GM12878 (cell line): ENCODE data around the gene CCNA2. TPM values are rescaled to one million over a fixed set of nuclear protein-coding genes. Genes with fewer than 3 reads are reported as not detected.
A peak's percentile ranks its signal among the peaks of the same experiment; 100 is the strongest.

Source experiments
- ATF7 ChIP-seq: fragments of 450-650 bp; IDR thresholded peaks from 2 replicates; pipeline ENCODE4 v1.6.1; 2016; ENCODE audit warnings: low read depth, mild to moderate bottlenecking
- BRCA1 ChIP-seq: IDR thresholded peaks from 2 replicates; pipeline ENCODE4 v1.6.1; 2011; ENCODE audit warnings: low read depth, low read length, improper control_type of control experiment
- CEBPB ChIP-seq, 2 experiments: fragments of 150-350 bp in 1 of 2; IDR thresholded peaks; 2 replicates each; pipeline ENCODE4 v1.6.1; 2012 to 2014; ENCODE audit warnings: low read depth in 2 of 2, low read length in 2 of 2, borderline replicate concordance in 1 of 2, inconsistent platforms in 1 of 2
- CREB1 ChIP-seq: IDR thresholded peaks from 2 replicates; pipeline ENCODE4 v1.6.1; 2012; ENCODE audit warnings: low read depth, mild to moderate bottlenecking, inconsistent platforms
- EP300 ChIP-seq, 2 experiments: fragments of 150-350 bp in 1 of 2; IDR thresholded peaks; 2 replicates each; pipeline ENCODE4 v1.6.1; 2011 to 2012; ENCODE audit warnings: low read depth in 2 of 2, low read length in 2 of 2, borderline replicate concordance in 1 of 2, improper control_type of control experiment in 1 of 2, inconsistent platforms in 1 of 2; ENCODE audit not compliant: control insufficient read depth in 1 of 2
- JUND ChIP-seq: IDR thresholded peaks from 2 replicates; pipeline ENCODE4 v1.6.1; 2012; ENCODE audit warnings: low read depth, mild to moderate bottlenecking, low read length, improper control_type of control experiment, moderate library complexity
- KAT2A ChIP-seq: conservative IDR thresholded peaks from 2 replicates; pipeline ENCODE4 v1.6.1; 2011; ENCODE audit warnings: low read depth, low read length; ENCODE audit not compliant: control insufficient read depth
- MTA2 ChIP-seq: fragments of 450-650 bp; IDR thresholded peaks from 2 replicates; pipeline ENCODE4 v1.6.1; 2016; ENCODE audit warnings: low read depth, mild to moderate bottlenecking, moderate library complexity
- NBN ChIP-seq: fragments of 450-650 bp; IDR thresholded peaks from 2 replicates; pipeline ENCODE4 v1.6.1; 2016
- PAX5 ChIP-seq: IDR thresholded peaks from 2 replicates; pipeline ENCODE4 v1.6.1; 2011; ENCODE audit warnings: low read depth, low read length, borderline replicate concordance
- RFX5 ChIP-seq: IDR thresholded peaks from 2 replicates; pipeline ENCODE4 v1.6.1; 2011; ENCODE audit warnings: low read depth, low read length, improper control_type of control experiment
- SMAD1 ChIP-seq: fragments of 450-650 bp; IDR thresholded peaks from 2 replicates; pipeline ENCODE4 v1.6.1; 2018; ENCODE audit warnings: mild to moderate bottlenecking, low read depth; ENCODE audit not compliant: partially characterized antibody
- SP1 ChIP-seq: IDR thresholded peaks from one replicate; pipeline ENCODE4 v1.6.1; 2011; ENCODE audit warnings: low read depth, low read length
- SUZ12 ChIP-seq: fragments of 200-600 bp; sonication (generic); IDR thresholded peaks from one replicate; pipeline ENCODE4 v1.6.1; 2018; ENCODE audit warnings: antibody characterized with exemption, mild to moderate bottlenecking; ENCODE audit not compliant: unreplicated experiment
- ZBED1 ChIP-seq: IDR thresholded peaks from 2 replicates; pipeline ENCODE4 v1.6.1; 2016; ENCODE audit warnings: borderline replicate concordance
- polyA plus RNA-seq, 11 experiments: library from polyadenylated mRNA; depleted of rRNA in 4 of 11; unstranded in 6 of 11; stranded (reverse) in 5 of 11; fragments of >200 nt; fragmentation: Nextera tagmentation in 4 of 11; fragmentation: Illumina TruSeq in 1 of 11; extraction: Ambion mirVana in 4 of 11; extraction: Trizol in 1 of 11; gene quantifications; 1 replicate in 1 of 11; 2 replicates in 10 of 11; pipeline versions ENCODE4 v1.2.1 to v1.2.3, GENCODE V29; 2011 to 2016; ENCODE audit warnings: inconsistent platforms in 2 of 11, missing spikeins in 2 of 11, low read depth in 1 of 11
- total RNA-seq, 4 experiments: library from RNA; depleted of rRNA in 3 of 4; stranded (reverse); fragments of >200 nt in 3 of 4; fragmentation: Illumina TruSeq in 1 of 4; extraction: Trizol in 1 of 4; gene quantifications; 2 replicates each; pipeline versions ENCODE4 v1.2.1 to v1.2.3, GENCODE V29; 2013 to 2021
- TF ChIP-seq, protein P1 (sequence below), 3 experiments: IDR thresholded peaks in 2 of 3; conservative IDR thresholded peaks in 1 of 3; 2 replicates each; pipeline ENCODE4 v1.5.1; 2011; ENCODE audit warnings: low read depth in 3 of 3, low read length in 3 of 3, mild to moderate bottlenecking in 3 of 3, control low read depth in 2 of 3, moderate library complexity in 2 of 3, inconsistent platforms in 1 of 3, mixed read lengths in 1 of 3; ENCODE audit not compliant: control insufficient read depth in 2 of 3, insufficient read depth in 1 of 3; ENCODE audit errors: extremely low read depth in 1 of 3
- TF ChIP-seq, protein P2 (sequence below): IDR thresholded peaks from 2 replicates; pipeline ENCODE4 v1.6.1; 2012; ENCODE audit warnings: low read depth, low read length, improper control_type of control experiment
- TF ChIP-seq, protein P3 (sequence below): IDR thresholded peaks from 2 replicates; pipeline ENCODE4 v1.6.1; 2011; ENCODE audit warnings: low read depth, mild to moderate bottlenecking, low read length, moderate library complexity, borderline replicate concordance; ENCODE audit errors: extremely low read depth
- TF ChIP-seq, protein P4 (sequence below): fragments of 450-650 bp; IDR thresholded peaks from 2 replicates; pipeline ENCODE4 v1.6.1; 2017; ENCODE audit warnings: mild to moderate bottlenecking, moderate library complexity
- TF ChIP-seq, protein P5 (sequence below): IDR thresholded peaks from 2 replicates; pipeline ENCODE4 v1.6.1; 2011; ENCODE audit warnings: borderline replicate concordance, low read depth, mild to moderate bottlenecking, moderate library complexity, mixed read lengths, low read length; ENCODE audit not compliant: insufficient read depth; ENCODE audit errors: extremely low read length

The CCNA2 gene
- total and polyA plus RNA-seq, 10 of the 15 experiments (the other 5 are each of a cell fraction or from before 2014, with no cell fraction given) = 21.8 to 153 (median 94.5) TPM

DNA sequence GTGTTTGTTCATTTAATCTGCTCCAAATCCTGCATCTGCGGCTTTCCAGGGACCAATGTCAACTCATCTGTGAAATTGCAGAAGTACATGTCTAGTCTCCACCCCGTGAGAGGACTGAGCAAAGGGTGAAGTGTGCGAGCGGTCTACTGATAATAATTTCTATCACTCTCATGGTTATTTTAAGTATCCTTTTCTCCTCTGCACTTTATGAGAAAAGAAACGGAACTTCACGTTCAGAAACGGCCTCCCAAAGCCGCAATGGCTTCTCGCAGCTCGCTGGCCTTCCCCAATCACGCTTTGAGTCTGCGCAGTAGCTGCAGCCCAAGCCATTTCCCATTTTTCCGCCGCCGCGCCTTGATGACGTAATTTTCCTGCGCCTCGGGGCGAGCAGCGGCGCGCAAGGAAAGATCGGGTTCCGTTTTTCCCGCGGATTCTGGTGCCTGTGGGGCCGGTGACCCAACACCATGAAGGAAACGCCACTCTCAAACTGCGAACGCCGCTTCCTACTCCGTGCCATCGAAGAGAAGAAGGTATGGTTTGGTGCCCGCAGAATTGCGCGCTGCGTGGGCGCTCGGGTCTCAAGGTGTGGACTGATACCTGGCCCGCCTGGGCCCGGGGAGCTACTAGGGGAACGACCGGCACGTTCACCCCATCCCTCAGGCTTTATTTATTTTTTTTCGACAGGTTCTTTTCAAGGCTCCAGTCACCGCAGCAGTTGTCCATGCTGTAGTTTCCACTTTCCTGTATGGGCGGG is 22.5 kb downstream of the CCNA2 start, which contains the start of gene EXOSC9 (continued):
- TF ChIP-seq, protein P1, sequence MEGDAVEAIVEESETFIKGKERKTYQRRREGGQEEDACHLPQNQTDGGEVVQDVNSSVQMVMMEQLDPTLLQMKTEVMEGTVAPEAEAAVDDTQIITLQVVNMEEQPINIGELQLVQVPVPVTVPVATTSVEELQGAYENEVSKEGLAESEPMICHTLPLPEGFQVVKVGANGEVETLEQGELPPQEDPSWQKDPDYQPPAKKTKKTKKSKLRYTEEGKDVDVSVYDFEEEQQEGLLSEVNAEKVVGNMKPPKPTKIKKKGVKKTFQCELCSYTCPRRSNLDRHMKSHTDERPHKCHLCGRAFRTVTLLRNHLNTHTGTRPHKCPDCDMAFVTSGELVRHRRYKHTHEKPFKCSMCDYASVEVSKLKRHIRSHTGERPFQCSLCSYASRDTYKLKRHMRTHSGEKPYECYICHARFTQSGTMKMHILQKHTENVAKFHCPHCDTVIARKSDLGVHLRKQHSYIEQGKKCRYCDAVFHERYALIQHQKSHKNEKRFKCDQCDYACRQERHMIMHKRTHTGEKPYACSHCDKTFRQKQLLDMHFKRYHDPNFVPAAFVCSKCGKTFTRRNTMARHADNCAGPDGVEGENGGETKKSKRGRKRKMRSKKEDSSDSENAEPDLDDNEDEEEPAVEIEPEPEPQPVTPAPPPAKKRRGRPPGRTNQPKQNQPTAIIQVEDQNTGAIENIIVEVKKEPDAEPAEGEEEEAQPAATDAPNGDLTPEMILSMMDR (IDR thresholded peaks at IDR 0.05 in 2 of 3, conservative IDR thresholded peaks at IDR 0.05 in 1 of 3; ENCODE audit: control insufficient read depth in 2 of 3, extremely low read depth in 1 of 3, insufficient read depth in 1 of 3, low read depth in 3 of 3, low read length in 3 of 3) = no peak
- TF ChIP-seq, protein P2, sequence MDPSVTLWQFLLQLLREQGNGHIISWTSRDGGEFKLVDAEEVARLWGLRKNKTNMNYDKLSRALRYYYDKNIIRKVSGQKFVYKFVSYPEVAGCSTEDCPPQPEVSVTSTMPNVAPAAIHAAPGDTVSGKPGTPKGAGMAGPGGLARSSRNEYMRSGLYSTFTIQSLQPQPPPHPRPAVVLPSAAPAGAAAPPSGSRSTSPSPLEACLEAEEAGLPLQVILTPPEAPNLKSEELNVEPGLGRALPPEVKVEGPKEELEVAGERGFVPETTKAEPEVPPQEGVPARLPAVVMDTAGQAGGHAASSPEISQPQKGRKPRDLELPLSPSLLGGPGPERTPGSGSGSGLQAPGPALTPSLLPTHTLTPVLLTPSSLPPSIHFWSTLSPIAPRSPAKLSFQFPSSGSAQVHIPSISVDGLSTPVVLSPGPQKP = peak; percentile 44; the same call in 1 of the 2 replicates
- no peak for TF ChIP-seq PAX5
- no peak for TF ChIP-seq SUZ12
- TF ChIP-seq BRCA1 = no peak
- TF ChIP-seq, protein P3, sequence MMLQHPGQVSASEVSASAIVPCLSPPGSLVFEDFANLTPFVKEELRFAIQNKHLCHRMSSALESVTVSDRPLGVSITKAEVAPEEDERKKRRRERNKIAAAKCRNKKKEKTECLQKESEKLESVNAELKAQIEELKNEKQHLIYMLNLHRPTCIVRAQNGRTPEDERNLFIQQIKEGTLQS = peak; percentile 85; the same call in 1 of the 2 replicates
- no peak for TF ChIP-seq RFX5
- TF ChIP-seq CREB1 = peak; percentile 99
- TF ChIP-seq SMAD1 = peak; percentile 49
- 0 out of 4 replicates have a peak, but pooled peaks of 1 of the 2 experiments have one; percentile 14 for TF ChIP-seq CEBPB (IDR thresholded peaks at IDR 0.05; ENCODE audit: borderline replicate concordance in 1 of 2, low read depth in 2 of 2, low read length in 2 of 2)
- peak; percentile 12 for TF ChIP-seq SP1
- TF ChIP-seq EP300 (IDR thresholded peaks at IDR 0.05; ENCODE audit: borderline replicate concordance in 1 of 2, control insufficient read depth in 1 of 2, low read depth in 2 of 2, low read length in 2 of 2) = peak; percentile 22 to 30; a peak in 2 of 4 replicates
- TF ChIP-seq ZBED1 = no peak
- TF ChIP-seq KAT2A = no peak
- peak; percentile 60 for TF ChIP-seq MTA2
- TF ChIP-seq ATF7 = peak; percentile 99
- TF ChIP-seq, protein P4, sequence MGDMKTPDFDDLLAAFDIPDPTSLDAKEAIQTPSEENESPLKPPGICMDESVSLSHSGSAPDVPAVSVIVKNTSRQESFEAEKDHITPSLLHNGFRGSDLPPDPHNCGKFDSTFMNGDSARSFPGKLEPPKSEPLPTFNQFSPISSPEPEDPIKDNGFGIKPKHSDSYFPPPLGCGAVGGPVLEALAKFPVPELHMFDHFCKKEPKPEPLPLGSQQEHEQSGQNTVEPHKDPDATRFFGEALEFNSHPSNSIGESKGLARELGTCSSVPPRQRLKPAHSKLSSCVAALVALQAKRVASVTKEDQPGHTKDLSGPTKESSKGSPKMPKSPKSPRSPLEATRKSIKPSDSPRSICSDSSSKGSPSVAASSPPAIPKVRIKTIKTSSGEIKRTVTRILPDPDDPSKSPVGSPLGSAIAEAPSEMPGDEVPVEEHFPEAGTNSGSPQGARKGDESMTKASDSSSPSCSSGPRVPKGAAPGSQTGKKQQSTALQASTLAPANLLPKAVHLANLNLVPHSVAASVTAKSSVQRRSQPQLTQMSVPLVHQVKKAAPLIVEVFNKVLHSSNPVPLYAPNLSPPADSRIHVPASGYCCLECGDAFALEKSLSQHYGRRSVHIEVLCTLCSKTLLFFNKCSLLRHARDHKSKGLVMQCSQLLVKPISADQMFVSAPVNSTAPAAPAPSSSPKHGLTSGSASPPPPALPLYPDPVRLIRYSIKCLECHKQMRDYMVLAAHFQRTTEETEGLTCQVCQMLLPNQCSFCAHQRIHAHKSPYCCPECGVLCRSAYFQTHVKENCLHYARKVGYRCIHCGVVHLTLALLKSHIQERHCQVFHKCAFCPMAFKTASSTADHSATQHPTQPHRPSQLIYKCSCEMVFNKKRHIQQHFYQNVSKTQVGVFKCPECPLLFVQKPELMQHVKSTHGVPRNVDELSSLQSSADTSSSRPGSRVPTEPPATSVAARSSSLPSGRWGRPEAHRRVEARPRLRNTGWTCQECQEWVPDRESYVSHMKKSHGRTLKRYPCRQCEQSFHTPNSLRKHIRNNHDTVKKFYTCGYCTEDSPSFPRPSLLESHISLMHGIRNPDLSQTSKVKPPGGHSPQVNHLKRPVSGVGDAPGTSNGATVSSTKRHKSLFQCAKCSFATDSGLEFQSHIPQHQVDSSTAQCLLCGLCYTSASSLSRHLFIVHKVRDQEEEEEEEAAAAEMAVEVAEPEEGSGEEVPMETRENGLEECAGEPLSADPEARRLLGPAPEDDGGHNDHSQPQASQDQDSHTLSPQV = no peak
- peak; percentile 36; the same call in 1 of the 2 replicates for TF ChIP-seq JUND
- TF ChIP-seq, protein P5, sequence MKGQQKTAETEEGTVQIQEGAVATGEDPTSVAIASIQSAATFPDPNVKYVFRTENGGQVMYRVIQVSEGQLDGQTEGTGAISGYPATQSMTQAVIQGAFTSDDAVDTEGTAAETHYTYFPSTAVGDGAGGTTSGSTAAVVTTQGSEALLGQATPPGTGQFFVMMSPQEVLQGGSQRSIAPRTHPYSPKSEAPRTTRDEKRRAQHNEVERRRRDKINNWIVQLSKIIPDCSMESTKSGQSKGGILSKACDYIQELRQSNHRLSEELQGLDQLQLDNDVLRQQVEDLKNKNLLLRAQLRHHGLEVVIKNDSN = no peak
- TF ChIP-seq NBN = peak; percentile 98
